Stimulated activated CD4-positive, alpha-beta T cell treated with anti-CD3 and anti-CD28 coated beads, Interleukin-4, amount 100 ng/mL, for 24 hours (primary cell): ENCODE data around the gene CCDC201.
"Not testable (repeated sequence)": the region's sequence is repeated elsewhere in the genome, so short reads cannot be mapped to it uniquely, and the experiment has no call there.

ENCODE experiments used
- DNase-seq: peaks from one replicate; pipeline ENCODE4 v3.0.0-alpha.2; 2020

Gene CCDC201

DNA sequence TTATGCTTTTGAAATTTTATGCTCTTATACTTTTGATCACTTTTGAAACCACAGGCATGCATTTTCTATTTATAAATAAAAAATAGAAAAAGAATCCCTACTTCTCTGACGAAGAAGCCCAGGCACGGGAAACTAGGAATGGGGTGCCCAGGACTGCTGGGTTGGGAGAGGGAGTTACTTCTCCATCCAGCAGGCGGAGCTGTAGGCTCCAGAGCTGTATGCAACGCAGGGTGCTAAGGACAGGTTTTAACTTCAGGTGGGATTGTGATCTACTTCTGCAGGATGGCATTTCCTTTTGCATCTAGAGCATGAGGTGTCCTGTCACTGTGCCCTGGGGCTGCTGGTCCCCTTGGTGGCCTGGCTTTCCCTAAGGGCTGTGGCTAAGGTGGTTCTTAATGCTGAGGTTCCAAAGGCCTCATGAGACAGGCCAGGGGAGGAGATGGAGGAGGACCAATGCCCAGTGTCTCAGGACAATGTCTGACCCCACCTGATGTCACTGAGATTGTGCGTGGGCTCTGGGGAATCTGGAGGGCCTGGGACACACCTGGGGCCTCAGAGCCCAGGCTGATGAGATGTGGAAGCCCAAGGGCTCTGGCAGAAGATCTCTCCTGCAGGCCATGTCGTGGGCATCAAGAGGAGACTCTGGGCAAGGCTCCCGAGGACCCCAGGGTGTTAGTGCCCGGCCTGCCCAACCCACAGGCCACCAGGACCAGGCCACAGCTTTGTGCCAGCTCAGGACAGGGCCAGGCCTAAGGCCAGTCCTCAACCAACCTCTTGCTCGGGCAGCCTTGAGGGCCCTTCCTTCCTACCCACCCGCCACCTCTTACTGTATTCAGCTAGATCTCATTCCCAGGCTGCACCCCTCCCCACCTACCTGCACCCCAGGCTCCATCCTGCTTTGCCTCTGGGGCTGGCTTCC is 507 bp downstream of the CCDC201 start:
- no peak for DNase-seq

DNA sequence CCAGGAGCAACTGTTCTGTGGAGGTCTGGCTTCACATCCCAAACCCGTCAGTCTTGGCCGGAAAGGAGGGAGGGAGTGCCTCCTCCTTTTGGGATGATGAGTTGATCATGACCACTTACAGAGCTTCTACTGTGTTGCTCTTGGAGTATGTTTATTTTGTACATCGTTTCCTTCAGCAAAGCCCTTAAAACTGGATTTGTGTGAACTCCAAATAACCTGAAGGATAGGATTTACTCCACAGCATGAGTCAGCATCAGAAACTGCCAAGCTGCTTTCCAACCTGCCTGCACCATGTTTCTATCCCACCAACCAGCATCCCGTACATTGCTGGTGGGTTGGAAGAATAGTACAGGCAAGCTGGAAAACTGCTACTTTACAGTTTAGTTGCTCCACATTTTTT is 3.5 kb downstream of the CCDC201 start:
- no peak for DNase-seq

DNA sequence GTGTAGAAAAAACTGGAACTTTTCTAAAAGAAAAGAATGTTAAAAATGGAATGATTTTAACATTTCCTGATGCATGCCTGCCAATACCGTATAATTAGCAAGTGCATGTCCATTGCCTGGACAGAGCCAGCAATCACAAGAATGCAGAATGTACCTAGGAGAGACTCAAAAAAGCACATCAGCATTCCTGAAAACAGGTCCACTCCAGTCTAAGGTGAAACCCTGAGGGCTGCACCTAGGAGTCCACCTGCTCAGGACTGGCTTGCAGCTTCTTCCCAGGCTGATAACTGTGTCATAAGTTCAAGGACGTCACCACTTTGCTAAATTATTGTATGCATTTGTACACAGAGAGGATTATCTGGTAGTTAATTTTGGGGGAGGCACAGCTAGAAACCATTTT is 5.4 kb downstream of the CCDC201 start:
- no peak for DNase-seq

DNA sequence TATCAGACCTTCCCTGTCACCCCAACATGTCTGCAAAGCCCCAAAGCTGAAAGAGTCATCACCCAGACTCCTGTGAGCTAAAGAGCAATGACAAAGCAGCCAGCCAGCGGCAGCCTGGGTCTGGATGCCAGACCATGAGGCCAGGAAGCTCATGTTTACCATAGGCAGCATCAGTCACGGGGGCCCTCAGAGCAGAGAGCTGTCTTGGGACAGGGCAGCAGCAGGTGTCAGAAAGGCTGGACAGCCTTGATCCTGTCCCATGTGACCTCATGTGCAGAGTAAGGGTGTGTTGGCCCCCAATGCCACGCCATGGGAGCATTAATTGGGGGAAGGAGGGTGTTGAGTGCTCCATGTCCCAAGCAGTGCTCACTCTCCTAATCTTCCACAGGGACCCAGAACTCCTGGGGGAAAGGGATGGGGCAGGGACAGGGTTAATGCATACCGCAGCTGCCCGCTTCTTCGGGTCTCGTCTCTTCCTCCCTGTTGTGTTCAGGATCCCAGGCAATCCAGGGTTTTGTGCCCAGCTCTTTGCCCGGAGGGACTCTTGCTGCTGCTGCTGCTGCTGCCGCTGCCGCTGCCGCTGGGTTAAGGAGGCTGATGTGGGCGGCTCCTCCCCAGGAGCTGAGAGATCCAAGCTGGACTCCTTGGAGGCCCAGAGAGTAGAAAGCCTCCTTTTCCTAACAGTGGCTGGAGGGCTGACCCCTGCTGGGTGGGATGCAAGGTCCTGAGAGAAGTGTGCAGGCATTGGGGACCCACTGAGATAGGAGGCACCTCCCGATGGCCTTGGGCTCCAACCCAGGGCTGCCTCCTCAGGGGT is 7.1 kb downstream of the CCDC201 start:
- no peak for DNase-seq

DNA sequence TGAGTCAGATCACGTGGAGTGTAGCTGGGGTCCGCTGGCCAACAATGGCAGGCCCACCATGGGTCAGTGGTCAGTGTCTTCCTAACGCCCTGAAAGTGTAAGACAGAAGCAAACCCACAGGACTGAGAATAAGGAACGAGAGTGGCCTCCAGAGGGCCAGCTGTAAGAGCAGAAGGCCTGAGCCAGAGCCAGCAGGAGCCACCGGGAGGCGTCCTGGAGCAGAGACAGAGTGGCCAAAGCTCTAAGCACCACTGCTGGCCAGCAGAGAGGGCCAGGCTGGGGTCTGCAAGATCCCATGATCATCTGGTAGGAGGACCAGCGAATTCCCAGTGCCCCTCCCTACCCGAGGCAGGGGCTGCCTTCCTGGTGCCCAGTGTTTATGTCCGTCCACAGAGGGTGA is 9.2 kb downstream of the CCDC201 start:
- no peak for DNase-seq

DNA sequence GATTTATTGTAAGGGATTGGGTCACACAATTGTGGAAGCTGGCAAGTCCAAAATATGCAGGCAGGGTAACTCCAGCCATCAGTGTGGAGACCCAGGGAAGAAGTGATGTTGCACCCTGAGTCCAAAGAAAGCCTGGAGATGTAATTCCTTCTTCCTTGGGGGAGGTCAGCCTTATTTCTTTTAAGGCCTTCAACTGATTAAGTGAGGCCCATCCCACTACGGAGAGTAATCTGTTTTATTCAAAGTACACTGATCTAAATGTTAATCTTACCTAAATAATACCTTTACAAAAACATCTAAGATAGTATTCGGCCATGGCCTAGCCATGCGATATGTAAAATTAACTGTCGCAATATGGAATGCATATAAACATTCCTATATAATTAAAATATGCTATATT is 16.0 kb downstream of the CCDC201 start:
- not testable (repeated sequence) for DNase-seq

DNA sequence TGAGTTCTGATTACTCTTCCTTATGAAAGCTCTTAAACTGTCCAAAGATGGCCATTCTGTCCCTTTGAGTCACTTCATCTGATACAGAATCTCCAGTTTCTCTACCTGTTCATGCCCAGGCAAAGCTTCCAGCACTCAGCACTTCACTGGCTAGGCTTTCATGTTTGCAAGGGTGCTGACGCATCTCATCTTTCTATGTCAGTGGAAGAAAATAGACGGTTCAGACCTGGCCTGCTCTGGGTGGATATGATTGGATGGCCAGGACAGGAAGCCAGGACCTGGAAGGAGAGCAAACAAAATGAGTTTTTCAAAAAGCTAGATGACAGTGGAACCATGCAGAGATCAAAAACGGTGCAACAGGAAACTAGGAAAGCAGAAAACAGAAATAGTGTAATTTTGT is 17.2 kb downstream of the CCDC201 start:
- not testable (repeated sequence) for DNase-seq

DNA sequence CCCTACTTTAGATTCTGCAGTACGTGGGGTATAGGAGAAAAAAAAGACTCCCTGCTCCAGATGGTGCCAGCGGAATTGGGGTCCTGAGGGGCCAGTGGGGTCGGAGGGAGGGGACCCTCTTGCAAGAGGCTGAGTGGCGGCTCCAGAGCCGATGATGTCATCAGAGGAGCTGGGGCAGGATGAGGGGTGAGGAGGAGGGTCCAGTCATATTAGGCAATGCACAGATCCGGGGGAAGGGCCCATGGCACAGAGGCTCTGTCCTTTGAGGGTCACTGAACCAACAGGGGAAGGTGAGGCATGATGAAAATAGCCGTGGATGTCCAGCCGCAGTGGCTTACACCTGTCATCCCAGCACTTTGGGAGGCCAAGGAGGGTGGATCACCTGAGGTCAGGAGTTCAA is 19.4 kb downstream of the CCDC201 start:
- not testable (repeated sequence) for DNase-seq

DNA sequence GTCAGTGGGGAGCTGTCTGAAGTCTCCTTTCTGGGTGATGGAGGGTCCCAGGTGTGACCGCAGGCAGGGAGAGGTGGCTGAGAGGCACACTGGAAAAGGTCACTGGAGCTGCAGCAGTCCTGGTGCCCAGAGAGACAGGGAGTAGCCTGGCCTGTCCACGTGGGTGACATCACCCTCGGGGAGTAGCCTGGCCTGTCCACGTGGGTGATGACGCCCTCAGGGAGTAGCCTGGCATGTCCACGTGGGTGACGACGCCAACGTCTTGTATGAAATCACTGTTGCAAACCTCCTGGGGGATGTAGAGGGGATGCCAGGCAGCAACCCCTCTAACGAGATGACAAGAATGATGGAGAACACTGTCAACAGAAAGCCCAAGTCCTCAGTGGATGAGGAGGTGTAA is 19.9 kb downstream of the CCDC201 start:
- DNase-seq: not testable (repeated sequence)

DNA sequence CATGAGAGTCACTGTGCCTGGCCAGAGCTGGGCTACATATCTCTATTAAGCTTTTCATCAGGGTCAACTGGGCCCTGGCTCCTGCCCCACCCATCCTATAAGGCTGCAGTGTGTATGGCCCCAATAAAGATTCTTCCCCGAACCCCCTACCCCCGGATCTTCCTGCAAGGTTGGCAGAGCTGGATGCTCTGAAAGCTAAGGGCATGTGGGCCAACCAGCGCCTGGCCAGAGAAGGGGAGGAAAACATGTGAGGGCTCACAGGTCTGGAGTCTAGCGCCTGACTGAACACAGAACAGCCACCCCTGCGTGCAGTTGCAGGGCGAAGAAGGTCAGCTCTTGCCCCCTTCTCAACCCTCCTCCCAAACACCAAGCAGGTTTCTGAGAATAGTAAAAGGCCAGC is 24.1 kb downstream of the CCDC201 start:
- not testable (repeated sequence) for DNase-seq

DNA sequence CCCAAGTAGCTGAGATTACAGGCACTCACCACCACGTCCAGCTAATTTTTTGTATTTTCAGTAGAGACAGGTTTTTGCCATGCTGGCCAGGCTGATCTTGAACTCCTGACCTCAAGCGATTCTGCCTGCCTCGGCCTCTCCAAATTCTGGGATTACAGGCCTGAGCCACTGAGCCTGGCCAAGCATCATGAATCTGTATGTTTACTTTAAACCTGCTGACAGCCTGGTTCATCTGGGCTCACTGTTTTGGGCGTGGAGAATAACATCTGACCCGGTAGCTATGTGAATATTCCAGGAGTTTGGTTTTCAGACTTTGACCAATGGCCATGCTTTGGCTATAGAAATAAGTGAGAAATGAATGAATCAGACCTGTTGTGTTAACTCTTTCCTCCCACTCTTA is 26.3 kb downstream of the CCDC201 start:
- not testable (repeated sequence) for DNase-seq

DNA sequence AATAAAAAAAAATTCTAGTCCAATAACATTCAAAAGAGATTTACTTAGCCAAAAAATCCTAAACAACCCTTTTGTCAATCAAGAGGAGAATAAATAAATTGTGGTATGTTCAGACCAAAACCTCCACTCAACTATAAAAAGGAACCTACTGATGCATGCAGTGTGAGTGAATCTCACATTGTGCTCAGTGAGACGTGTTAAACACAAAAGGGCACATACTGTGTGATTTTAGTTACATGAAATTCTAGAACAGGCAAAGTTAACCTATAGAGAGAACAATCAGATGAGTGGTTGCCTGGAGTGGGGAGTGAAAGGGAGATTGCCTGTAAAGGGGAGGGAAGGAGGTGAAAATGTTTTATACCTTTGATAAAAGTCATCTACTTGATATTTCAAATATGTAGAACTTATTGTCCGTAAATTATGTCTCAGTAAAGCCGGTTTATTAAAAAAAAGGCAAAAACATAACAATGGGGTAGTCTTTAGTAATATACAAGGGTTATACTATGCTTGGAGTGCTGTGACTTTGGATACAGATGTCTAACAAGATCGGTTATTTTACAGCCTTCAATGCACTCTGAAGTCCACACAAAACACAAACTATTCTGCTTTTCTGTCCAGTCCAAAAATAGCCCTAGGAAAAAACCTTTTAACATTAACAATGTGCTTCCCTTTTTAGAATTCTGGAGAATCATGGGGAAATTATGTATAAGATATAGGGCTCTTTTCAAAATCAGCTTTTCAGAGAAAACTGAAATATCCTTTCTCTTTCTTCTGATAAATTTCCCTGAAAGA is 30.8 kb downstream of the CCDC201 start:
- DNase-seq: not testable (repeated sequence)

DNA sequence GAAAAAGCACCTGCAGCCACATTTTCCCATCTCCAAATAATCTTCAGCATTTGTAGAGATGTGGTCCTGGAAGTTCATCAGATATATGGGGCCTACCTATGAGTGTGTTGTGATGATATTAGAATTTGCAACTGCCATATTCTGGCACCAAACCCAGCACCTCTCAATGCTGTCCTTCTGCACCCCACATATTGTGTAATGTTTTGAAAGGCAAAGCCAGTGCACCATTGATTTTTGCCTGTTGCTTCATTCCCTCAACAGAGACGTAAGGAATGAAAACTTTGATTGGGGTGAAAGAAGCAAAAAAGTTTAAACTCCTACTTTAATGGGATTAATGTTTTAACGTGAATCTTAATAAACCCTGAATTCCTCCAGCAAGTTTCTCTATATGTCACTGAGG is 34.0 kb downstream of the CCDC201 start:
- not testable (repeated sequence) for DNase-seq

DNA sequence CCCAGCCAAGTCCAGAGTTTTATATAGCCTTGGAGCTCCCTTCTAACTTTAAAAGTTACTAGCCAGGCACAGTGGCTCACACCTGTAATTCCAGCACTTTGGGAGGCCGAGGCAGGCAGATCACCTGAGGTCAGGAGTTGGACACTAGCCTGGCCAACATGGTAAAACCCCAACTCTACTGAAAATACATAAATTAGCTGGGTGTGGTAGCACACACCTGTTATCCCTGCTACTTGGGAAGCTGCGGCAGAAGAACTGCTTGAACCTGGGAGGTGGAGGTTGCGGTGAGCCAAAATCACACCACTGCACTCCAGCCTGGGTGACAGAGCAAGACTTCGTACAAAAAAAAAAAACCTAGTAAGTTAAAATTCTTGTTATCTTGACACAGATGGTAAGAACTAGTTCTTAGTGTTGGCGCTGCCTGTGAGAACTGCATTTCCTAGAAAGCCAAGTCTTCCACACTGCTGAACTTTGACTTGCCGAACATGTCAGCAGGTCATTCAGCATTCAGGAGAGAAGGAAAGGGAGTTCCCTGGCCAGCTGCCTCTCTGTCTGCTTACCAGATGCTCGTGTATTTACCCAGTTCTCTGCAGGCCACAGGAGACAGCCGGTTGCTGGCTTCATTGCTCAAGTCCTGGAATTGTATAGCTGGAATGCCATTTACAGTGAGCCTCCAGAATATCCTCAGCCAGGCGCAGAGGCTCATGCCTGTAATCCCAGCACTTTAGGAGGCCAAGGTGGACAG is 40.3 kb downstream of the CCDC201 start:
- not testable (repeated sequence) for DNase-seq

DNA sequence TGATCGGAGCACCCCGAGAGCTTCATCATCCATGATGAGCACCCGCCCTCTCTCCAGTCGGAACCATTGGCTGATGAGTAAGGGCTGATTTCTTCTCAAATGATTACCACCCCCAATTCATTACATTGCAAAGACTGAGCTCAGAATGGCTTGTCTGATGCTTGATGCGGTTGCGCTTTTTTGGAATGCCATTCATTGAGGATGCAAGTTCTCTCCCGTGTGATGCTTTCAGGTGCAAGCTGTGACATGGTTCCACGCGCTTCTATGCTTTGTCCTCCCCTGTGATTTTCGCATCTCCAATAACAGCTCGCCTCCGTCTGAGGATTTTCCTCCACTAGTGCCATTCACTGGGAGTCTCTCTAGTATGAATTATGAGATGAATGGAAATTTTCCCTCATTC is 43.0 kb downstream of the CCDC201 start:
- not testable (repeated sequence) for DNase-seq

DNA sequence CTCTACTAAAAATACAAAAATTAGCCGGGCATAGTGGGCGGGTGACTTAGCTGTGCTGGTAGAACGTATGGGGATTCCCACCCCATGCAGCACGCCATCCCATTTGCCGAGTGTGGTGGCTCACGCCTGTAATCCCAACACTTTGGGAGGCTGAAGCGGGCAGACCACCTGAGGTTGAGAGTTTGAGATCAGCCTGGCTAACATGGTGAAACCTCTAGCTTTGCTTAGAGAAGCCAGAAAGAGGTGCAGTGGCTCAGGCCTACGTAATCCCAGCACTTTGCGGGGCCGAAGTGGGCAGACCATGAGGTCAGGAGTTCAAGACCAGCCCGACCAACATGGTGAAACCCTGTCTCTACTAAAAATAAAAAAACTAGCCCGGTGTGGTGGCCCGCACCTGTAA is 45.2 kb downstream of the CCDC201 start:
- DNase-seq: not testable (repeated sequence)

DNA sequence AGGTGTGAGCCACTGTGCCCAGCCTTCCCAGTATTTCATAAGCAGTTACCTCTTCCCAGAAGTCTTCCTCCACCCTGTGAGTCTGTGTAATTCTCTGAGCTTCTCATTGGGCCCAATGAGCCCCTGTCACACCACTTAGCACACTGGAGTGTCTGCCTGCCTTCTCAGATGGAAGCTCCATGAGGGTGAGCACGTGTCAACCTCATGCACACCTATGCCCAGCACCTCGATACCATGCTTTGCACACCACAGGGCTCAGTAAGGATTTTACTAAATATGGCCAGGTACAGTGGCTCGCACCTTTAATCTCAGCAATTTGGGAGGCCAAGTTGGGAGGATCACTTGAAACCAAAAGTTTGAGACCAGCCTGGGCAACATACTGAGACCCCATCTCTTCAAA is 46.3 kb downstream of the CCDC201 start:
- DNase-seq: not testable (repeated sequence)

DNA sequence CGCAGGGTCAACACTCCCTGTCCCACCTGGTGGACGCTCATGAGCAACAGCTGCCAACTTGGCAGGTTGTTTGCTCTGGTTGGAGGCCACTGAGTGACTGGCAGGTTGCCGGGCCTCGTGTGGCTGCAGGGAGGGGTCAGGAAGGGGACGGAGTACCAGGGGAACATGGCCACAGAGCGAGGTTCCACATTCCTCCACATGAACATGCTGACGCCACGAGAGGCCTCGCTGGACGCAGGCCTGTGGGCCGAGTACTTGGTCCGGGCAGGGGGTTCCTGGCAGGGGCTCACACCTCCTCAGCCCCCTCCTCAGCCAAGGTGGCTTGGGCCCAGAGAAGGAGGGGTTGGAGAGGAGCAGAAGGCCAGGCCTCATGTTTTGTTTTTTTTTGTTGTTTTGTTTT is 54.1 kb downstream of the CCDC201 start:
- DNase-seq: not testable (repeated sequence)

DNA sequence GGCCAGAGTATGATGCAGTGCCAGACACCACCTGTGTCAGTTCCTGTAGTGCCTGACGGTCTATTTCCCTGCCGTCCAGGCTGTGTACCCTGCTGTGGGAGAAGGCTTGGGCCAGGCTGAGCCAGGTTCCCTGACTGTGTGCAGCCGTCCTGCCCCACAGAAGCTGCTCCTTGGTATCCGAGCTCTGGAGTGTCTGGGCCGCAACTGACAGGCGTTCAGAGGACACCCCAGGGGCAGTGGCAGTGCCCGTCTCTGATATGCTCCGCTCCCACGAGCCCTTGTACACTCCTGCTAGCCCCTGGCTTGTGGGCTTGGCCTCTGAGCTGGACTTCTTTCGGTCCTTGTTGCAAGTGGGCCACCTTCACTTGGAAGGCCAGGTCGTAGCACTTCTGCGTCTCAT is 55.0 kb downstream of the CCDC201 start:
- not testable (repeated sequence) for DNase-seq

DNA sequence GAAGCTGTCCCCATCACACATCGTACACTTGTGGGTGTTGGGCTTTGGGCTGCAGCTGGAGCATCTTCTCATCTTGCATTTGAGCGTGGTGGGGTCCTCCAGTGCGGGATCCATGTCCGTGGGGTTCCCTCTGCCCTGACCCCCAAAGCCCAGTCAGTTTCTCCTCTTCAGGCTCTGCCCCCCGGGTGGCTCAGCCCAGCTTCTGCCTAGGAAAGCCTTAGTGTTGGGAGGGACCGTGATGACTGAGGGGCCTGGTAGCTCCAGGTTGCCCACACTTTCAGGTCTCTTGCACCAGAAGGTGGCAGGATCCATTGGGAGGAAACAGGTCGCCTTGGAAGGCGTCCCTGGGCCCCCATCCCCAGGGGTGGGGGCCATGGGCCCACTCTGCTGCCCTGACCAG is 55.9 kb downstream of the CCDC201 start:
- not testable (repeated sequence) for DNase-seq

DNA sequence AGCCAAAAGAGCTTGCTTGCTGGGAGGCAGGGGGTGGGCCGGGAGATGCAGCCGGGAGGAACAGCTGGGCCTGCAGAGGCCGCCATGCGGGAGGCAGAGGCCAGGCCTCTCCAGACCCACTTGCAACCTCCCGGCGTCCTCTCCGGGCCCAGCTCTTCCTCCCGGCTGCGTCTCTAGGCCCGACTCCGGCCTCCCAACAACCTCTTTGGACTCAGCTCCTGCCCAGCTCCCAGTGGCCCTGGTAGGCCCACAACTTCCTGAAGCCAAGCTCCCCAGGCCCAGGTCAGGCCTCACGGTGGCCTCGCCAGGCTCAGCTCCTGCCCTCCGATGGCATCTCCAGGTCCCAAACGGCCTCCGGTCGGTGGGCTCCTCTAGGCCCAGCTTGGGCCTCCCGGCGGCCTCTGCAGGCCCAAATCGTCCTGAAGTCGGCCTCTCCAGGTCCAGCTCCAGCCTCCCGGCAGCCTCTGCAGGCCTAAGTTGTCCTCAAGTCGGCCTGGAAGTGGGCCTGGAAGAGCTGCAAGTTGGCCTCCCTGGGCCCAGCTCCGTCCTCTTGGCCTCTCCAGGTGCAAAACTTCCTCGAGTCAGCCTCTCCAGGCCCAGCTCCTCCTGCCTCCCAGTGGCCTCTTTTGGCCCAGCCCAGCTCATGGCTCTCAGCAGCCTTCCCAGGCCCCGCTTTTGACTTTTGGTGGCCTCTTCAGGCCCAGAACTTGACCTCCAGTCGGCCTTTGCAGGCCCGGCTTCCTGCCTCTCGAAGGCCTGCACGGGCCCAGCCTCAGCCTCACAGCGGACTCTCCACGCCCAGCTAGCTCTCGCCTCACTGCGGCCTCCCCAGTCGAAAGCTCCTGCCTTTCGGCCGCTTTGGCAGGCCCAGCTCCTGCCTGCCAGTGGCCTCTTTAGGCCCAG is 58.4 kb downstream of the CCDC201 start:
- not testable (repeated sequence) for DNase-seq
